Loucy (cell line): Measurements from ENCODE around the gene HOXC11.

Experiments used
- H2AFZ ChIP-seq: fragments of 200-600 bp; sonication (generic); 2 replicates; pipeline ENCODE4 v1.6.0; 2016; ENCODE audit warnings: antibody characterized with exemption, mild to moderate bottlenecking, low read length, moderate library complexity
- H3F3A ChIP-seq: fragments of 200-600 bp; 2 replicates; pipeline ENCODE4 v1.6.0; 2016; ENCODE audit warnings: antibody characterized with exemption, low read depth, mild to moderate bottlenecking
- H3K27me3 ChIP-seq: fragments of 200-600 bp; sonication (generic); 2 replicates; pipeline ENCODE4 v1.6.1; 2014; ENCODE audit warnings: low read length, mild to moderate bottlenecking; ENCODE audit not compliant: insufficient read depth, poor library complexity, severe bottlenecking
- H3K36me3 ChIP-seq: fragments of 200-600 bp; sonication (generic); 2 replicates; pipeline ENCODE4 v1.6.1; 2016; ENCODE audit warnings: low read length; ENCODE audit not compliant: insufficient read depth
- H3K4me1 ChIP-seq: fragments of 200-600 bp; sonication (generic); 2 replicates; pipeline ENCODE4 v1.5.1; 2014; ENCODE audit warnings: low read length, mild to moderate bottlenecking; ENCODE audit not compliant: insufficient read depth, poor library complexity, severe bottlenecking
- H3K4me2 ChIP-seq: fragments of 200-600 bp; sonication (generic); 2 replicates; pipeline ENCODE4 v1.6.0; 2014; ENCODE audit warnings: antibody characterized with exemption, low read length, low read depth, mild to moderate bottlenecking; ENCODE audit not compliant: poor library complexity, severe bottlenecking
- H3K4me3 ChIP-seq: fragments of 200-600 bp; sonication (generic); 2 replicates; pipeline ENCODE4 v1.5.1; 2014; ENCODE audit warnings: low read length, mild to moderate bottlenecking, mixed read lengths; ENCODE audit not compliant: poor library complexity, severe bottlenecking
- H3K79me2 ChIP-seq: fragments of 200-600 bp; sonication (generic); 2 replicates; pipeline ENCODE4 v1.6.1; 2014; ENCODE audit warnings: low read length; ENCODE audit not compliant: insufficient read depth
- H3K9ac ChIP-seq: fragments of 200-600 bp; sonication (generic); 2 replicates; pipeline ENCODE4 v1.6.0; 2014; ENCODE audit warnings: mild to moderate bottlenecking, low read depth, low read length, moderate library complexity; ENCODE audit not compliant: poor library complexity, severe bottlenecking
- H3K9me2 ChIP-seq: fragments of 200-600 bp; sonication (generic); replicated peaks from 2 replicates; pipeline ENCODE4 v1.6.1; 2016; ENCODE audit warnings: low read depth, low read length, mixed read lengths
- H3K9me3 ChIP-seq: fragments of 200-600 bp; sonication (generic); 2 replicates; pipeline ENCODE4 v1.6.1; 2014; ENCODE audit warnings: mild to moderate bottlenecking, antibody characterized with exemption, low read length, low read depth; ENCODE audit not compliant: insufficient read depth
- H4K20me1 ChIP-seq: fragments of 200-600 bp; sonication (generic); 2 replicates; pipeline ENCODE4 v1.6.0; 2014; ENCODE audit warnings: antibody characterized with exemption, low read length, mild to moderate bottlenecking; ENCODE audit not compliant: insufficient read depth, poor library complexity, severe bottlenecking
- CTCF ChIP-seq: fragments of 200-600 bp; sonication (generic); conservative IDR thresholded peaks from 2 replicates; pipeline ENCODE4 v1.5.1; 2014; ENCODE audit warnings: mild to moderate bottlenecking, antibody characterized with exemption, low read length
- EZH2phosphoT487 ChIP-seq: fragments of 200-600 bp; IDR thresholded peaks from 2 replicates; pipeline ENCODE4 v1.6.1; 2018; ENCODE audit warnings: antibody characterized with exemption, mild to moderate bottlenecking, moderate library complexity, borderline replicate concordance

Gene HOXC11

GRCh38 chr12:53971686-53972085 is 1.2 kb upstream of the HOXC11 start:
- no peaks in the 10 kb centered on the region for H3K36me3 ChIP-seq
- peaks cover 13% of the 10 kb centered on the region for H3K4me1 ChIP-seq
- H2AFZ ChIP-seq: no peak overlapping the region
- no peaks in the 10 kb centered on the region for H3F3A ChIP-seq
- no peak overlapping the region for H3K4me2 ChIP-seq
- no peaks in the 10 kb centered on the region for H3K9me2 ChIP-seq
- H3K9ac ChIP-seq: no peak overlapping the region
- TF ChIP-seq EZH2phosphoT487: no peak
- TF ChIP-seq CTCF: no peak
- no peaks in the 10 kb centered on the region for H3K9me3 ChIP-seq
- no peaks in the 10 kb centered on the region for H3K27me3 ChIP-seq
- no peak overlapping the region for H3K4me3 ChIP-seq
- H3K79me2 ChIP-seq: peaks cover 10% of the 10 kb centered on the region
- H4K20me1 ChIP-seq: no peaks in the 10 kb centered on the region

DNA sequence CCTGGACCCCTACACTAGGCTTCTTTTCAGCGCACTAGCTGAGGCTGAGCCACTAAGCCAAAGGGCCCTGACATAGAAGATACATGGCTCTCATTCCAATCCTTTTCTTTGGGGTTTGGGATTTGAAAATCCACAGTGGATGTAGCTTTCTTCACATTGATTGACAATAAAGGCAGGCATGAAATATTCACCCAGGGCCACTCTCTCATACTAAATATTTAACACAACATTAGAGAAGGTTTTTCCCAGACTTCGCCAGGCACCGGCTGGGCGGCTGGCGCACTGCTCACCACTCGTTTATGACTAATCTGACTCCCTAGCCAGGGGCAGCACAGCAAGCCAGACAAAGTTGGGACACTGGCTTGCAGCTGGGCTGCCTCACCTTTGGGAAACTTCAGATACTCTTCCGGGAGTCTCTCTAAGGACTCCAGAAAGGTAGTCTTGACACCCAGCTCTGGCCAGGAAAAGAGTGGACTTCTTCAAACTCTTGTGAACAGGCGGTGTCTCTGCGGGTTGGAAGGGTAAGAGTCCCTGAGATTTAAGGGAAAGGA is 699 bp upstream of the HOXC11 start:
- no peak overlapping the region for H3K4me3 ChIP-seq
- no peaks in the 10 kb centered on the region for H3K9me2 ChIP-seq
- no peaks in the 10 kb centered on the region for H4K20me1 ChIP-seq
- TF ChIP-seq CTCF (no peak), EZH2phosphoT487 (no peak)
- H3K27me3 ChIP-seq: no peaks in the 10 kb centered on the region
- H3K36me3 ChIP-seq: no peaks in the 10 kb centered on the region
- H3K9ac ChIP-seq: no peak overlapping the region
- peaks cover 5% of the 10 kb centered on the region for H3K79me2 ChIP-seq
- H3F3A ChIP-seq: no peaks in the 10 kb centered on the region
- no peaks in the 10 kb centered on the region for H3K9me3 ChIP-seq
- H3K4me2 ChIP-seq: no peak overlapping the region
- no peak overlapping the region for H2AFZ ChIP-seq
- peaks cover 8% of the 10 kb centered on the region for H3K4me1 ChIP-seq

DNA sequence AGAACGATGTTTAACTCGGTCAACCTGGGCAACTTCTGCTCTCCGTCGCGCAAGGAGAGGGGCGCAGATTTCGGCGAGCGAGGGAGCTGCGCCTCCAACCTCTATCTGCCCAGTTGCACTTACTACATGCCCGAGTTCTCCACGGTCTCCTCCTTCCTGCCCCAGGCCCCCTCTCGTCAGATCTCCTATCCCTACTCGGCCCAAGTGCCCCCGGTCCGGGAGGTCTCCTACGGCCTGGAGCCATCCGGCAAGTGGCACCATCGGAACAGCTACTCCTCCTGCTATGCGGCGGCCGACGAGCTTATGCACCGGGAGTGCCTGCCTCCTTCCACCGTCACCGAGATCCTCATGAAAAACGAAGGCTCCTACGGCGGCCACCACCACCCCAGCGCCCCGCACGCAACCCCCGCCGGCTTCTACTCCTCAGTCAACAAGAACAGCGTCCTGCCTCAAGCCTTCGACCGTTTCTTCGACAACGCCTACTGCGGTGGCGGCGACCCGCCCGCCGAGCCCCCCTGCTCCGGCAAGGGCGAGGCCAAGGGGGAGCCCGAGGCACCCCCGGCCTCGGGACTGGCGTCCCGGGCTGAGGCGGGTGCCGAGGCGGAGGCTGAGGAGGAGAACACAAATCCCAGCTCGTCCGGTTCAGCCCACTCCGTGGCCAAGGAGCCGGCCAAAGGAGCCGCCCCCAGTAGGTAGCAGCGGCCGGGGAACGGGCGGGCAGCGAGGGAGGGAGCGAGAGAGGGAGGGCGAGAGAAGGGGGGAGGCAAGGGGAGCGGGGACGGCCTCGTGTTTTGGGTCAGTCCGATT is 513 bp downstream of the HOXC11 start:
- Histone ChIP-seq H2AFZ (no peak overlapping the region), H3K4me3 (no peak overlapping the region), H3F3A (no peaks in the 10 kb centered on the region), H3K9me3 (no peaks in the 10 kb centered on the region), H3K79me2 (no peaks in the 10 kb centered on the region), H3K36me3 (no peaks in the 10 kb centered on the region), H3K27me3 (no peaks in the 10 kb centered on the region), H4K20me1 (no peaks in the 10 kb centered on the region), H3K4me1 (no peaks in the 10 kb centered on the region), H3K4me2 (no peak overlapping the region), H3K9ac (no peak overlapping the region), H3K9me2 (no peaks in the 10 kb centered on the region)
- TF ChIP-seq EZH2phosphoT487 (no peak), CTCF (no peak)
